CD1c-positive myeloid dendritic cell (primary cell): ENCODE measurements around the gene AFG1L.
"Not testable (repeated sequence)": the region's sequence is repeated elsewhere in the genome, so short reads cannot be mapped to it uniquely, and the experiment has no call there.

Experiments used
- DNase-seq: peaks from one replicate; pipeline ENCODE4 v3.0.0-alpha.2; 2016; ENCODE audit errors: extremely low spot score

The AFG1L gene

DNA sequence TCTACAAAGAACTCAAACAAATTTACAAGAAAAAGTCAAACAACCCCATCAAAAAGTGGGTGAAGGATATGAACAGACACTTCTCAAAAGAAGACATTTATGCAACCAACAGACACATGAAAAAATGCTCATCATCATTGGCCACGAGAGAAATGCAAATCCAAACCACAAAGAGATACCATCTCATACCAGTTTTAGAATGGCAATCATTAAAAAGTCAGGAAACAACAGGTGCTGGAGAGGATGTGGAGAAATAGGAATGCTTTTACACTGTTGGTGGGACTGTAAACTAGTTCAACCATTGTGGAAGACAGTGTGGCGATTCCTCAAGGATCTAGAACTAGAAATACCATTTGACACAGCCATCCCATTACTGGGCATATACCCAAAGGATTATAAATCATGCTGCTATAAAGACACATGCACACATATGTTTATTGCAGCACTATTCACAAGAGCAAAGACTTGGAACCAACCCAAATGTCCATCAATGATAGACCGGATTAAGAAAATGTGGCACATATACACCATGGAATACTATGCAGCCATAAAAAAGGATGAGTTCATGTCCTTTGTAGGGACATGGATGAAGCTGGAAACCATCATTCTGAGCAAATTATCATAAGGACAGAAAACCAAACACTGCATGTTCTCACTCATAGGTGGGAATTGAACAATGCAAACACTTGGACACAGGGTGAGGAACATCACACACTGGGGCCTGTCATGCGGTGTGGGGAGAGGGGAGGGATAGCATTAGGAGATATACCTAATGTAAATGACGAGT lies 121.4 kb downstream of the AFG1L start:
- DNase-seq = not testable (repeated sequence)

DNA sequence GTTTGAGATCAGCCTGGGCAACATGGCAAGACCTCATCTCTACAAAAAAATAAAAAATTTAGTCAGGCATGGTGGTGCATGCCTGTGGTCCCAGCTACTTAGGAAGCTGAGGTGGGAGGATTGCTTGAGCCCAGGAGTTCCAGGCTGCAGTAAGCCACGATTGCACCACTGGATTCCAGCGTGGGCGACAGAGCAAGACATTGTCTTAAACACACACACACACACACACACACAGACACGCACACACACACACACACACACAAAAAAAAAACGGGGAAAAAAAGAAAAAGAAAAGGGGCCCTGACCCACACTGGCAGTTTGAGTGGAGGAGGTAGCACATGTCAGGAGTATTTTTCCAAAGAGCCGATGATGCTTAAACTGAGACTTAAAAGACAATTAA lies 122.2 kb downstream of the AFG1L start:
- no peak for DNase-seq

GRCh38 chr6:108419474-108419873 lies 124.6 kb downstream of the AFG1L start:
- DNase-seq = no peak

GRCh38 chr6:108419934-108420609 lies 125.2 kb downstream of the AFG1L start:
- DNase-seq = no peak

DNA sequence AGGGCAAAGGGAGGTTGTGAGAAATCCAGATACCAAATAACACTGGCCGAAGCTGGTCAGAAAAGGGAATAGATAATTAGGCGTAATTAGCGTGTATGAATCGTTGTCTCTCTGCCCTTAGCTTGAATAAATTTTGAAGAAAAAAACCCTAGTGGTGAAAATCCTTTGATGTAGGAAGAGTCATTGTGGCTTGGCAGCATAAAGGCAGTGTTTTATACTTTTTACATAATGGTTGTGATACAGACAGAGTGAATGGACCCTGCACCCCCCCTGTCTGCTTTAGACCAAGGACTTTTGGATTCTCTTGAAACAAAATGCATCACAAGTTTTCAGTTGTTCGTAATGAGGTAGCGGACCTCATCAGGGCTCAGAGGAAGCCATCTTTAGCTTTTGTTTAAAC lies 126.5 kb downstream of the AFG1L start:
- no peak for DNase-seq

DNA sequence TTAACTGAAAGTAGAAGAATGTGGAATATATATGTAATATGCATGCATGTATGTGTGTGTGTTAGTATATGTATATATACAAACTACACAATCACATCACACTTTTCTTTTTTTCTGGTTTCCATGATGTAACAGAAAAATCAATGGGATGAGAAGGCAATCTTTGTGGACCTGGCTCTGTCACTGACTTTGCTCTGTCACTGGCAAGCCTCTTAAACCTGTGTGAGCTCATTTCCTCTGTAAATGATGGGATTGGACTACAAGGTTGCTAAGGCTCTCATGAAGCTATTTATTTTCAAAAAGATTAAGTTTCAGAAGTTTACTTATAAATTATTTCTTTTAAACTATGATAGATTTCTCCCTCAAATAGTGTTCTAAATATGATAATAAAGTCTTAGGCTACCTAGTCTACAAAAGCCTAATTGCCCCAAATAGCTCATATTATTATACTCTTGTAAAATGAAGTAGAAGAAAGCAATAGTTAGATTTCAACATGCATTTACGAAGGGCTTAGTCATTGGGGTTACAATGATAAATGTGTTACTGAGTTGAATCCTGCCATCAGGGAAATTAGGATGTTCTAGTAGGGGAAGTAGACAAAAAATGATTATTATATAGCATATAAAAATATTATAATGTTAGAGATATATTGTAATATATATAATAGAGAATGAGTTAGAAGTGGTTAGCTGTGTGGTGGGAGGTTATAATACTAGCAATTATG lies 129.3 kb downstream of the AFG1L start:
- DNase-seq = no peak

DNA sequence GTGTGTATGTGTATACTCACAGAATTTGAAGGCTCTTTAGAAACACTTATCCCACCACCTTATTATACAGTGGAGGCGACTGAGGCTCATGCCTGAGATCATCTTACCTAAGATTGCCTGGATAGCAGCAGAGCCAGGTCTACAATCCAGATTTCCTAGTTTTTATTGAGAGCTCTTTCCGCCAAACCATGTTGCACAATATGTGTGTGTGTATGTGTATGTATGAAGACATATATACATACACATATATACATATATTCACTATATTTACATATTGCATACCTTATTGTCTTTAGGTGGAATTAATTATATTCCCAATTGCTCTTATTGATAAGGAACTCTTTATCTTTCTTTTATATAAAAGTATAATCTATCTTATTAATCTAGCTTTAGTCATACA lies 130.6 kb downstream of the AFG1L start:
- DNase-seq = no peak

DNA sequence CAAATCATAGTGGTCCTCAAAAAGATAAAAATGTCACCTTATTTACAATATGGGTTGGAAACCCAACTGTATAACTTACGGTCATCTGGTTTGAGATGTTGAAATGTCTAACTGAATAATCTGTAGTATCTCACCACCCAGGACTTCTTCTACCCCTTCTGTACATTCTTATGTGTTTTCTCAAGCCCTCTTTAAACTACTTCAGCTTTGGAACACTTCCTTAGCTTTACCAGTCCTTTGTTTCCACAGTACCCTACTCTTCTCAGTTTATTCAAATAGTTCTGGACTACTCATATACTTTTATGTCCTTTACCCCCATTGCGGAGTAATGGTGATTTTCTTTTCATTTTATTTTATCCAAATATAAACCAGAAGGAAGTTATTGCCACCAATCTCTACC lies 137.3 kb downstream of the AFG1L start:
- no peak for DNase-seq

GRCh38 chr6:108432792-108433191 lies 137.9 kb downstream of the AFG1L start:
- DNase-seq = no peak

DNA sequence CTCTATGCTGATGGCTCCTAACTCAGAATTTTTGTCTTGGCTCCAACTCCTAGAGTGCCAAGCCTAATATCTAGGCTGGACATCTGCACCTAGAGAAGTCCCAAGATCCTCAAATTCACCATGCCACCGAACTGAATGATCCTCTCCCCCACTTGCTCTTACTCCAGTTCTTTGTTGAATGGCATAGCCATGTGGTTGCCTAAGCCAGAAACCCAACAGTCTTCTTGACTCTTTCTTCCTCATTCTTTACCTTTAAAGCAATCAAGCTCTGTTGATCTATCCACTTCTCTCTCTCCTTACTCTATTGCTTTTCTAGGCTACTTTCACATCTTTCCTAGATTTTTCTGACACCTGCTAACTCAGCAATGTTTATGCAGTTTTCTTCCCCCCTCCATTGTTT lies 139.4 kb downstream of the AFG1L start:
- DNase-seq = no peak

DNA sequence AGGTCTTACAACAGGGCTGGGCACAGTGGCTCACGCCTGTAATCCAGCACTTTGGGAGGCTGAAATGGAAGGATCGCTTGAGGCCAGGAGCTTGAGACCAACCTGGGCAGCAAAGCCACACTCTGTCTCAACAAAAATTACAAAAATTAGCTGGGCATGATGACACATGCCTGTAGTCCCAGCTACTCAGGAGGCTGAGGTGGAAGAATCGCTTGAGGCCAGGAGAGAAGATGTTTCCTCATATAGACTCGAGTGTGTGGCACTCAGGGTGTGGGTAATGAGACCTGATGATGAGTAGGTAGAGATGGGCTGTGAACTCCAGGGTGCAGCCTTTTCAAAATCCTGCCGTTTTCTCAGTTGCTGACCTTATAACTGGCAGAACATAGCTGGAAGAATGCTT lies 140.5 kb downstream of the AFG1L start:
- DNase-seq = no peak

DNA sequence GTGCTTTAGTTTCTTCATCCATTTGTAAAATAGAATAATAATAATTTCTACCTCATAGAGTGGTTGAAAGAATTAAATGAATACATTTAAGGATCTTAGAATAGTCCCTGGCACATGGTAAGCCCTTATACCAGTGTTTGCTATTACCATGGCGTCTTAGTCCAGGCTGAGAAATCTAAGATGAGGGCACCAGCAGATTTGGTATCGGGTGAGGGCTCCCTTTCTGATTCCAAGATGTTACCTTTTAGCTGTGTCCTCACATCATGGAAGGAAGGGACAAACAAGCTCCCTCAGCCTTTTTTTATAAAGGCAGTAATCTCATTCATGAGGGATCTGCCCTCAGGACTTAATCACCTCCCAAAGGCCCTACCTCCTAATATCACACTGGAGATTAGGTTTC lies 141.9 kb downstream of the AFG1L start:
- no peak for DNase-seq

DNA sequence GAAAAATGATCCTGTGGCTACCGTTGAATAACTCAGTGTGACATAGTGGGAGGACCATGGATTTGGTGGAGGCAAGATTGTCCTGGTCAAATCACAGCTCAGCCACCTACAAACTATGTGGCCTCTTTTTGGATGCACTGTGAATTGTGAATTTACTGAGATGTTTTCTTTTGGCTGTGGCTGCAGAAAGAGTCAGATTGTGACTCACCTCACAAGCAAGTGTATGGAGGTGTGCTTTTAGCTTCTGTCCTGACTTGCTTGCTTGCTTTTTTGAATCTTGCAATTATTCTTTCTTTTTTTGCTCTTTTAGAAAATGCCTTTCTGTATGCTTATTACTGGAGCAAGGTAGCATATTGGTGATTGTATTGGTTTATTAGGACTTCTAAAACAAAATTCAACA lies 143.0 kb downstream of the AFG1L start:
- DNase-seq = no peak

DNA sequence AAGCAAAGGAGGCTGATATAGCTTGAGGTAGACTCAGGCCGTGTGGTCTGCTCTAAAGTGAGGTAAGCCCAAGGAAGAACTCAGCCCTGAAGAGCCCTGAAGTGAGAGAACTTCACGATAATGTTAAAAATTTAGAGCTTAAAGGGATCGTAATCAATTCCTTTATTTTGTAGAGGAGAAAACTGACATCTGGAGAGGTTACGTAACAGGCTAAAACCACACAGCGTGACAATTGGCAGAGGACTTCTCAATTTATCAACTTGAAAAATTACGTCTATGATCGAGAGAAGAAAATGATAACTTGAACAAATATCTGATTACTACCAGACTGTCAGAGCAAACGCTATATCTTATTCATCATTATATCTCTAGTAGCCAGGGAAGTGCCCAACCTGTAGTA lies 144.1 kb downstream of the AFG1L start:
- no peak for DNase-seq

- no peak for DNase-seq
Measured at GRCh38 chr6:108441141-108441540, 146.3 kb downstream of the AFG1L start.

DNA sequence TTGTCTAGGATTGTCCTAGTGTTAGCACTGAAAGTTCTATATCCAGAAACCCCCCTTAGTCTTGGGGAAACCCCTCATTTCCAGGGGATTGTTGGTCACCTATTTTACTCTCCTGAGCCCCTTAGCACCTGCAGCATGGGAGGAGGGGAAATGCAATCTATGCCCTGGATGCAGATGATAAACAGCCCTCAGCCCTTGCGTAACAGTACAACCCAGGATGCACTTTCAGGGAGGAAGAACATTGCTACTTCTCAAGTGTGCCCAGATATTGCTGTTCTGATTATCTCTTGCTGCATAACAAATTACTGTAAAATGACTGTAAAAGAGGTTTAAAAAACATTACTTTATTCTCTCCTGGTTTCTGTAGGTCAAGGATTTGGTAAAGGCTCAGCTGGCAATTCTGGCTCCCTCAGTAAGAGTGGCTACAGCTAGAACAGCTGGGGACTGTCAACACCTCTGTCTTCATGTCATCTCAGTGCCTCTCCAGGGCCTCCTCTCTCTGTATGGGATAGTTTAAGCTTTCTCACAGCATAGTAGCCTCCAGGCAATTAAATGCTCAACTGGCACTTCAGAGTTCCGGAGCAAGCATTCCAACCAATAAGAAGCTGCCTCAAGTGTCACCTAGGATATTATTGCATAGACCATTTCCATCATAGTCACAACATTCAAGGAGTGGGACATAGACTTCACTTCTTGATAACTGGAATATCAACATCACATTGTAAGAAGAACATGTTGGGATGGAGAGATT lies 148.1 kb downstream of the AFG1L start:
- DNase-seq = no peak

GRCh38 chr6:108446629-108447150 lies 151.8 kb downstream of the AFG1L start:
- no peak for DNase-seq

GRCh38 chr6:108448481-108448880 lies 153.6 kb downstream of the AFG1L start:
- no peak for DNase-seq

DNA sequence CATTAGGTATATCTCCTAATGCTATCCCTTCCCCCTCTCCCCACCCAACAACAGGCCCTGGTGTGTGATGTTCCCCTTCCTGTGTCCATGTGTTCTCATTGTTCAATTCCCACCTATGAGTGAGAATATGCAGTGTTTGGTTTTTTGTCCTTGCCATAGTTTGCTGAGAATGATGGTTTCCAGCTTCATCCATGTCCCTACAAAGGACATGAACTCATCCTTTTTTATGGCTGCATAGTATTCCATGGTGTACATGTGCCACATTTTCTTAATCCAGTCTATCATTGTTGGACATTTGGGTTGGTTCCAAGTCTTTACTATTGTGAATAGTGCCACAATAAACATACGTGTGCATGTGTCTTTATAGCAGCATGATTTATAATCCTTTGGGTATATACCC lies 154.9 kb downstream of the AFG1L start:
- DNase-seq = not testable (repeated sequence)

- no peak for DNase-seq
Measured at GRCh38 chr6:108451816-108452215, 157.0 kb downstream of the AFG1L start.

- no peak for DNase-seq
Measured at GRCh38 chr6:108452711-108453195, 157.9 kb downstream of the AFG1L start.
